ENCODE results near the gene RAB33A.
"Not testable (repeated sequence)": the region's sequence is repeated elsewhere in the genome, so short reads cannot be mapped to it uniquely, and the experiment has no call there.

RAB33A gene

DNA sequence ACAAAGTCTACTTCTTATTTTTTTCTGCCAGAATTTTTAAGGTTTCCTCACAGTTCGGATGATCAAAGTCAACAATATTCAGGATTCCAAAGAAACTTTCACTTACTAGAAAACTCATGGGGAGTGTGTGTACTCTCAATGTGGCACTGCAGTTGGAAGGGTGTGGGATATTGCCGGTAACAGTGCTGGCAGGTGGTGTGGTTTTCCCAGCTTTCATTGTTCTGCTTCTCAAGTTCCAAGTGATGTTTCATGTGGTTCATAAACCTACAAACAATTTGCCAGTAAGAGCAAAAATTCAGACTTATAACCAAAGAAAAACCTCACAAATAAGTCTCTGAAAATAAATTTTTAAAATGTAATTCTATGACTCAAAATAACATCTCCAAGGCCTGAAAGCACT lies 57.1 kb downstream of the RAB33A start:
- Histone ChIP-seq H3K9ac (no peak overlapping the region), H3K36me3 (ENCODE audit: insufficient read depth) (no peaks in the 10 kb centered on the region; the same call in 1 of the 2 replicates)
- TF ChIP-seq, protein P1, sequence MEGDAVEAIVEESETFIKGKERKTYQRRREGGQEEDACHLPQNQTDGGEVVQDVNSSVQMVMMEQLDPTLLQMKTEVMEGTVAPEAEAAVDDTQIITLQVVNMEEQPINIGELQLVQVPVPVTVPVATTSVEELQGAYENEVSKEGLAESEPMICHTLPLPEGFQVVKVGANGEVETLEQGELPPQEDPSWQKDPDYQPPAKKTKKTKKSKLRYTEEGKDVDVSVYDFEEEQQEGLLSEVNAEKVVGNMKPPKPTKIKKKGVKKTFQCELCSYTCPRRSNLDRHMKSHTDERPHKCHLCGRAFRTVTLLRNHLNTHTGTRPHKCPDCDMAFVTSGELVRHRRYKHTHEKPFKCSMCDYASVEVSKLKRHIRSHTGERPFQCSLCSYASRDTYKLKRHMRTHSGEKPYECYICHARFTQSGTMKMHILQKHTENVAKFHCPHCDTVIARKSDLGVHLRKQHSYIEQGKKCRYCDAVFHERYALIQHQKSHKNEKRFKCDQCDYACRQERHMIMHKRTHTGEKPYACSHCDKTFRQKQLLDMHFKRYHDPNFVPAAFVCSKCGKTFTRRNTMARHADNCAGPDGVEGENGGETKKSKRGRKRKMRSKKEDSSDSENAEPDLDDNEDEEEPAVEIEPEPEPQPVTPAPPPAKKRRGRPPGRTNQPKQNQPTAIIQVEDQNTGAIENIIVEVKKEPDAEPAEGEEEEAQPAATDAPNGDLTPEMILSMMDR (conservative IDR thresholded peaks at IDR 0.05; ENCODE audit: low read depth, low read length): no peak

DNA sequence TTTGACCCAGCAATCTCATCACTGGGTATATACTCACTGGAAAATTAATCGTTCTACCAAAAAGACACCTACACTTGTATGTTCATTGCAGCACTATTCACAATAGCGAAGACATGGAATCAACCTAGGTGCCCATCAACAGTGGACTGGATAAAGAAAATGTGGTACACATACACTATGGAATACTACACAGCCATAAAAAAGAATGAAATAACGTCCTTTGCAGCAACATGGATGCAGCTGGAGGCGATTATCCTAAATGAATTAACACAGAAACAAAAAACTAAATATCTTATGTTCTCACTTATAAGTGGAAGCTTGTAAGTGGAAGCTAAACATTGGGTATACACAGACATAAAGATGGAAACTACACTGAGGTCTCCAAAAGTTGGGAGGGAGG lies 59.4 kb downstream of the RAB33A start:
- not testable (repeated sequence) for H3K27ac ChIP-seq; H3K4me3 ChIP-seq (IDR thresholded peaks at IDR 0.05; ENCODE audit: insufficient read depth, low read depth, low read length); H3K27me3 ChIP-seq (ENCODE audit: insufficient read depth, low read depth); H3K36me3 ChIP-seq (ENCODE audit: insufficient read depth); H3K79me2 ChIP-seq (ENCODE audit: insufficient read depth, low read depth); H3K4me2 ChIP-seq; H2AFZ ChIP-seq (ENCODE audit: low read depth); H3K9ac ChIP-seq; H4K20me1 ChIP-seq (ENCODE audit: insufficient read depth)
- H3K4me1 ChIP-seq (ENCODE audit: low read depth, poor library complexity, severe bottlenecking): peaks cover 36% of the 10 kb centered on the region

More for the DNA sequence above, 57.1 kb downstream of the RAB33A start:
- Histone ChIP-seq H3K4me2 (peak overlapping the region; percentile 23), H3K27me3 (ENCODE audit: insufficient read depth, low read depth) (no peaks in the 10 kb centered on the region), H2AFZ (ENCODE audit: low read depth) (no peak overlapping the region), H3K4me3 (IDR thresholded peaks at IDR 0.05; ENCODE audit: insufficient read depth, low read depth, low read length) (no peak overlapping the region), H4K20me1 (ENCODE audit: insufficient read depth) (no peaks in the 10 kb centered on the region), H3K4me1 (ENCODE audit: low read depth, poor library complexity, severe bottlenecking) (peaks cover 28% of the 10 kb centered on the region), H3K27ac (peak overlapping the region; percentile 15; the same call in 1 of the 2 replicates), H3K79me2 (ENCODE audit: insufficient read depth, low read depth) (no peaks in the 10 kb centered on the region)
